ENCODE results near the gene SSBP3. TPM values are rescaled to one million over a fixed set of nuclear protein-coding genes. Genes with fewer than 3 reads are reported as not detected.
A peak's percentile ranks its signal among the peaks of the same experiment; 100 is the strongest.

SSBP3 gene
- total and polyA plus RNA-seq, 4 donors, result 7.7 to 24.7 (median 17.3) TPM

GRCh38 chr1:54324251-54325140 lies 81.7 kb downstream of the SSBP3 start:
- Histone ChIP-seq H3K9ac (ENCODE audit: low read depth in 1 of 2, low read length in 2 of 2) (no peak overlapping the region), H3K9me3 (ENCODE audit: control insufficient read depth in 4 of 4, low read length in 3 of 4) (no peaks in the 10 kb centered on the region), H3K36me3 (ENCODE audit: control insufficient read depth in 4 of 4, insufficient read depth in 3 of 4, low read depth in 1 of 4, low read length in 3 of 4) (peaks cover 0 to 4% (median 0%) of the 10 kb centered on the region in 4 donors), H3K27ac (ENCODE audit: low read depth in 1 of 2, low read length in 2 of 2) (peak overlapping the region; percentile 7 to 48), H3K4me1 (ENCODE audit: control insufficient read depth in 4 of 4, insufficient read depth in 4 of 4, low read length in 3 of 4) (peaks cover 9 to 22% (median 18%) of the 10 kb centered on the region in 4 donors), H3K4me3 (ENCODE audit: low read depth in 1 of 3, low read length in 3 of 3) (no peak overlapping the region), H3K27me3 (ENCODE audit: control insufficient read depth in 4 of 4, insufficient read depth in 4 of 4, low read length in 3 of 4) (no peaks in the 10 kb centered on the region)
- TF ChIP-seq NR2F2 (IDR thresholded peaks at IDR 0.05) (peak; percentile 39), FOXA1 (IDR thresholded peaks at IDR 0.05) (no peak)
- WGBS, result 82% methylated on average over 19 of the region's 19 CpGs
- no peak for DNase-seq (ENCODE audit: low spot score)

- Histone ChIP-seq H3K36me3 (ENCODE audit: control insufficient read depth in 4 of 4, insufficient read depth in 3 of 4, low read depth in 1 of 4, low read length in 3 of 4) (peaks cover 0 to 4% (median 0%) of the 10 kb centered on the region in 4 donors), H3K9me3 (ENCODE audit: control insufficient read depth in 4 of 4, low read length in 3 of 4) (no peaks in the 10 kb centered on the region), H3K27ac (ENCODE audit: low read depth in 1 of 2, low read length in 2 of 2) (peak overlapping the region; percentile 7 to 36), H3K27me3 (ENCODE audit: control insufficient read depth in 4 of 4, insufficient read depth in 4 of 4, low read length in 3 of 4) (no peaks in the 10 kb centered on the region), H3K9ac (ENCODE audit: low read depth in 1 of 2, low read length in 2 of 2) (no peak overlapping the region), H3K4me3 (ENCODE audit: low read depth in 1 of 3, low read length in 3 of 3) (no peak overlapping the region), H3K4me1 (ENCODE audit: control insufficient read depth in 4 of 4, insufficient read depth in 4 of 4, low read length in 3 of 4) (peaks cover 8 to 20% (median 16%) of the 10 kb centered on the region in 4 donors)
- TF ChIP-seq HNF4A (conservative IDR thresholded peaks at IDR 0.05) (no peak), CTCF (IDR thresholded peaks at IDR 0.05; ENCODE audit: low read depth, low read length, missing input control) (no peak), YY1 (IDR thresholded peaks at IDR 0.05) (no peak)
- DNase-seq (ENCODE audit: low spot score), result no peak
- WGBS, result 95% methylated on average over 6 of the region's 6 CpGs
Observed at GRCh38 chr1:54323921-54324250, 82.3 kb downstream of the SSBP3 start.

- DNase-seq (ENCODE audit: low spot score), result peak; percentile 43
- no peaks in the 10 kb centered on the region for H3K9me3 ChIP-seq (ENCODE audit: control insufficient read depth in 4 of 4, low read length in 3 of 4)
- no peaks in the 10 kb centered on the region for H3K27me3 ChIP-seq (ENCODE audit: control insufficient read depth in 4 of 4, insufficient read depth in 4 of 4, low read length in 3 of 4)
- peaks cover 0 to 3% (median 0%) of the 10 kb centered on the region in 4 donors for H3K36me3 ChIP-seq (ENCODE audit: control insufficient read depth in 4 of 4, insufficient read depth in 3 of 4, low read depth in 1 of 4, low read length in 3 of 4)
- peak overlapping the region in 1 of 2 donors; percentile 36 for H3K27ac ChIP-seq (ENCODE audit: low read depth in 1 of 2, low read length in 2 of 2)
- peaks cover 8 to 20% (median 16%) of the 10 kb centered on the region in 4 donors for H3K4me1 ChIP-seq (ENCODE audit: control insufficient read depth in 4 of 4, insufficient read depth in 4 of 4, low read length in 3 of 4)
- no peak overlapping the region for H3K9ac ChIP-seq (ENCODE audit: low read depth in 1 of 2, low read length in 2 of 2)
- 57% methylated on average over 6 of the region's 6 CpGs for WGBS
- no peak overlapping the region for H3K4me3 ChIP-seq (ENCODE audit: low read depth in 1 of 3, low read length in 3 of 3)
- TF ChIP-seq HNF4A (conservative IDR thresholded peaks at IDR 0.05) (peak; percentile 80 to 87), ATF3 (IDR thresholded peaks at IDR 0.05) (no peak), EGR1 (IDR thresholded peaks at IDR 0.05; ENCODE audit: low read depth in 2 of 2) (peak; percentile 92 to 95), RXRA (IDR thresholded peaks at IDR 0.05) (peak; percentile 7 to 42), FOXA2 (IDR thresholded peaks at IDR 0.05) (no peak), NR2F2 (IDR thresholded peaks at IDR 0.05) (no peak), SP1 (IDR thresholded peaks at IDR 0.05) (no peak), JUND (IDR thresholded peaks at IDR 0.05) (peak in 1 of 2 donors; percentile 32), CTCF (IDR thresholded peaks at IDR 0.05; ENCODE audit: low read depth, low read length, missing input control) (no peak), YY1 (IDR thresholded peaks at IDR 0.05) (no peak), RAD21 (IDR thresholded peaks at IDR 0.05) (peak; percentile 39 to 55), GABPA (IDR thresholded peaks at IDR 0.05 in 1 of 2, conservative IDR thresholded peaks at IDR 0.05 in 1 of 2) (no peak), TAF1 (conservative IDR thresholded peaks at IDR 0.05) (no peak), FOXA1 (IDR thresholded peaks at IDR 0.05) (no peak), HNF4G (IDR thresholded peaks at IDR 0.05) (no peak), MAX (IDR thresholded peaks at IDR 0.05) (no peak), ZBTB33 (IDR thresholded peaks at IDR 0.05) (no peak)
Observed at GRCh38 chr1:54323324-54323739, 82.9 kb downstream of the SSBP3 start.

All from liver (tissue), 9 donors.